A673 (cell line): ENCODE data around the gene ASB13. TPM values are rescaled to one million over a fixed set of nuclear protein-coding genes. Genes with fewer than 3 reads are reported as not detected.

ENCODE experiments used
- BruUV-seq: library from RNA; stranded (reverse); fragments of 400-500 nt; replicated peaks from 2 replicates; lab custom pipeline; 2021; lab: Mats Ljungman, UMichigan
- CTCF ChIA-PET: fragments of 300-600 bp; sonication (Branson Sonifier 250); formaldehyde crosslinking; loops from one replicate; lab custom pipeline; 2022; ENCODE audit warnings: antibody characterized with exemption; lab: Charles Lee
- POLR2A ChIA-PET: fragments of 300-600 bp; sonication (Branson Sonifier 250); formaldehyde crosslinking; loops from one replicate; lab custom pipeline; 2022; ENCODE audit warnings: antibody characterized with exemption; ENCODE audit not compliant: low non-redundant PET; lab: Charles Lee
- DNase-seq: peaks from one replicate; pipeline ENCODE4 v3.0.0-alpha.2; 2015; ENCODE audit warnings: low spot score
- H3K27ac ChIP-seq: fragments of 200-600 bp; sonication (generic); 2 replicates; pipeline ENCODE4 v1.5.1; 2016; ENCODE audit warnings: mixed run types, low read depth, mild to moderate bottlenecking, mixed read lengths, antibody characterized with exemption, low read length; ENCODE audit not compliant: poor library complexity, severe bottlenecking
- H3K27me3 ChIP-seq: fragments of 200-600 bp; sonication (generic); replicated peaks from 2 replicates; pipeline ENCODE4 v1.6.1; 2017; ENCODE audit warnings: mixed run types, low read depth, mild to moderate bottlenecking, mixed read lengths, antibody characterized with exemption, low read length; ENCODE audit not compliant: insufficient read depth, poor library complexity
- H3K36me3 ChIP-seq: fragments of 200-600 bp; sonication (generic); 2 replicates; pipeline ENCODE4 v1.6.1; 2016; ENCODE audit warnings: mixed run types, mild to moderate bottlenecking, mixed read lengths, antibody characterized with exemption, low read length; ENCODE audit not compliant: insufficient read depth, poor library complexity, severe bottlenecking
- H3K4me1 ChIP-seq: fragments of 200-600 bp; sonication (generic); 2 replicates; pipeline ENCODE4 v1.6.1; 2017; ENCODE audit warnings: mixed run types, mild to moderate bottlenecking, mixed read lengths, antibody characterized with exemption, low read length; ENCODE audit not compliant: insufficient read depth, poor library complexity, severe bottlenecking
- H3K4me3 ChIP-seq: fragments of 200-600 bp; sonication (generic); 2 replicates; pipeline ENCODE4 v1.5.1; 2016; ENCODE audit warnings: low read depth, mixed run types, mild to moderate bottlenecking, mixed read lengths, low read length; ENCODE audit not compliant: poor library complexity, severe bottlenecking
- H3K9me3 ChIP-seq: fragments of 200-600 bp; sonication (generic); 2 replicates; pipeline ENCODE4 v1.6.1; 2016; ENCODE audit warnings: mixed run types, low read depth, mild to moderate bottlenecking, mixed read lengths, antibody characterized with exemption, low read length; ENCODE audit not compliant: poor library complexity, severe bottlenecking
- EZH2 ChIP-seq: fragments of 200-600 bp; sonication (generic); IDR thresholded peaks from 2 replicates; pipeline ENCODE4 v1.6.1; 2017; ENCODE audit warnings: borderline replicate concordance, low read depth, mild to moderate bottlenecking, mixed read lengths, antibody characterized with exemption, low read length; ENCODE audit not compliant: poor library complexity, severe bottlenecking
- intact Hi-C: fragments of 100-400 bp; cut with micrococcal nuclease; formaldehyde crosslinking; loops from one replicate; pipeline ENCODE4 v1.10.0; 2022; ENCODE audit not compliant: unreplicated experiment
- total RNA-seq: library from RNA; stranded (reverse); gene quantifications from 2 replicates; pipeline ENCODE4 v1.2.3, GENCODE V29; 2021
- TF ChIP-seq, protein P1 (sequence below): fragments of 300-800, 200-600 bp; sonication (generic); conservative IDR thresholded peaks from 2 replicates; pipeline ENCODE4 v1.5.1; 2017; ENCODE audit warnings: low read depth, mild to moderate bottlenecking, antibody characterized with exemption, low read length, moderate library complexity, mixed read lengths

The ASB13 gene
- total RNA-seq, 1 experiment from 2014 or later: 11.9 TPM

DNA sequence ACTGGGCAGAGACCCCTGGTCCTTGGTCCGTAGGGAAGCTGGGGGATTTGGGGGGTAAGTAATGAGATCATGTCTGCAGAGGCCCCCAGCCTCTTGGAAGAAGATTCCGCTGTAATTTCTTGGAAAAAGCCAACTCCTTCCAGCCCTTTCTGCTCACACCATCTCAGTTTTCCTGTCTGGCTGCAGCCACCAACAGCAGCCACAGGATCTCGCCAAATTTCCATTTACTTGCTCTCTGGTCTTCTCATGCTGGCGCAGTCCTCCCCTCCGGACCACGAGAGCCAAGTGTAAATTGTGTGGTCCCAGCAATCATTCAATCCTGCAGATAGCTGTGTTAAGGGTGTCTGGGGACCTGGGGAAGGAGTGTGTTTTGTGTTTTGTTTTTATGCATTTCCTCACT is 49.6 kb downstream of the ASB13 start:
- Histone ChIP-seq H3K4me3 (no peak overlapping the region), H3K27ac (no peak overlapping the region), H3K4me1 (no peaks in the 10 kb centered on the region), H3K9me3 (no peaks in the 10 kb centered on the region), H3K36me3 (no peaks in the 10 kb centered on the region), H3K27me3 (no peaks in the 10 kb centered on the region)
- intact Hi-C loops: no loop called here
- DNase-seq: no peak
- POLR2A ChIA-PET: no interaction called here
- BruUV-seq: no TSS peak
- TF ChIP-seq, protein P1, sequence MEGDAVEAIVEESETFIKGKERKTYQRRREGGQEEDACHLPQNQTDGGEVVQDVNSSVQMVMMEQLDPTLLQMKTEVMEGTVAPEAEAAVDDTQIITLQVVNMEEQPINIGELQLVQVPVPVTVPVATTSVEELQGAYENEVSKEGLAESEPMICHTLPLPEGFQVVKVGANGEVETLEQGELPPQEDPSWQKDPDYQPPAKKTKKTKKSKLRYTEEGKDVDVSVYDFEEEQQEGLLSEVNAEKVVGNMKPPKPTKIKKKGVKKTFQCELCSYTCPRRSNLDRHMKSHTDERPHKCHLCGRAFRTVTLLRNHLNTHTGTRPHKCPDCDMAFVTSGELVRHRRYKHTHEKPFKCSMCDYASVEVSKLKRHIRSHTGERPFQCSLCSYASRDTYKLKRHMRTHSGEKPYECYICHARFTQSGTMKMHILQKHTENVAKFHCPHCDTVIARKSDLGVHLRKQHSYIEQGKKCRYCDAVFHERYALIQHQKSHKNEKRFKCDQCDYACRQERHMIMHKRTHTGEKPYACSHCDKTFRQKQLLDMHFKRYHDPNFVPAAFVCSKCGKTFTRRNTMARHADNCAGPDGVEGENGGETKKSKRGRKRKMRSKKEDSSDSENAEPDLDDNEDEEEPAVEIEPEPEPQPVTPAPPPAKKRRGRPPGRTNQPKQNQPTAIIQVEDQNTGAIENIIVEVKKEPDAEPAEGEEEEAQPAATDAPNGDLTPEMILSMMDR: no peak
- CTCF ChIA-PET: no interaction called here

- Histone ChIP-seq H3K9me3 (no peaks in the 10 kb centered on the region), H3K4me1 (no peaks in the 10 kb centered on the region), H3K4me3 (no peak overlapping the region), H3K27ac (no peak overlapping the region), H3K27me3 (no peaks in the 10 kb centered on the region), H3K36me3 (no peaks in the 10 kb centered on the region)
- ChIA-PET POLR2A (no interaction called here), CTCF (no interaction called here)
- TF ChIP-seq, protein P1: no peak
- TF ChIP-seq EZH2: no peak
- intact Hi-C loops: no loop called here
- BruUV-seq: no TSS peak
- no peak for DNase-seq
These were observed 50.3 kb downstream of the ASB13 start for GRCh38 chr10:5616046-5616445.

GRCh38 chr10:5615316-5615715 is 51.1 kb downstream of the ASB13 start:
- intact Hi-C loops: no loop called here
- Histone ChIP-seq H3K9me3 (no peaks in the 10 kb centered on the region), H3K4me1 (no peaks in the 10 kb centered on the region), H3K27me3 (no peaks in the 10 kb centered on the region), H3K36me3 (no peaks in the 10 kb centered on the region), H3K4me3 (no peak overlapping the region), H3K27ac (no peak overlapping the region)
- BruUV-seq: no TSS peak
- POLR2A ChIA-PET: no interaction called here
- CTCF ChIA-PET: interaction anchor here (0.7 kb wide), 1 partner anchor 8 kb away, joined by 4 read pairs; no protein-coding TSS in a partner anchor
- DNase-seq: no peak
- TF ChIP-seq, protein P1: no peak
- TF ChIP-seq EZH2: no peak
